HL-60 (cell line): ENCODE data around the gene ACVR1B.
A peak's percentile ranks its signal among the peaks of the same experiment; 100 is the strongest.

Experiments used
- DNase-seq, 2 experiments: peaks; one replicate each; pipeline ENCODE4 v3.0.0-alpha.2; 2010 to 2020; ENCODE audit warnings: low read depth in 1 of 2, low spot score in 1 of 2
- H3K27ac ChIP-seq: fragments of 250-450 bp; sonication (Bioruptor Pico); replicated peaks from 2 replicates; pipeline ENCODE4 v1.5.1; 2020; ENCODE audit warnings: mild to moderate bottlenecking, moderate library complexity
- H3K27me3 ChIP-seq: fragments of 250-450 bp; sonication (Bioruptor Pico); 2 replicates; pipeline ENCODE4 v1.5.1; 2021; ENCODE audit warnings: mild to moderate bottlenecking, moderate library complexity; ENCODE audit not compliant: insufficient read depth, poor library complexity, severe bottlenecking
- H3K4me3 ChIP-seq: replicated peaks from 2 replicates; pipeline ENCODE4 v1.5.1; 2011; ENCODE audit warnings: mild to moderate bottlenecking, control low read depth, low read length; ENCODE audit not compliant: insufficient read depth
- GABPA ChIP-seq: IDR thresholded peaks from 2 replicates; pipeline ENCODE4 v1.6.1; 2012; ENCODE audit warnings: low read depth
- POLR2AphosphoS5 ChIP-seq: IDR thresholded peaks from 2 replicates; pipeline ENCODE4 v1.6.1; 2012; ENCODE audit warnings: low read depth
- SPI1 ChIP-seq: IDR thresholded peaks from 2 replicates; pipeline ENCODE4 v1.6.1; 2012; ENCODE audit warnings: low read depth, mild to moderate bottlenecking, borderline replicate concordance
- TF ChIP-seq, protein P1 (sequence below): IDR thresholded peaks from 2 replicates; pipeline ENCODE4 v1.6.1; 2012; ENCODE audit warnings: low read depth; ENCODE audit not compliant: insufficient replicate concordance
- TF ChIP-seq, protein P2 (sequence below): IDR thresholded peaks from one replicate; pipeline ENCODE4 v1.5.1; 2011; ENCODE audit warnings: low read length, control low read depth, inconsistent platforms; ENCODE audit not compliant: insufficient read depth

The ACVR1B gene

DNA sequence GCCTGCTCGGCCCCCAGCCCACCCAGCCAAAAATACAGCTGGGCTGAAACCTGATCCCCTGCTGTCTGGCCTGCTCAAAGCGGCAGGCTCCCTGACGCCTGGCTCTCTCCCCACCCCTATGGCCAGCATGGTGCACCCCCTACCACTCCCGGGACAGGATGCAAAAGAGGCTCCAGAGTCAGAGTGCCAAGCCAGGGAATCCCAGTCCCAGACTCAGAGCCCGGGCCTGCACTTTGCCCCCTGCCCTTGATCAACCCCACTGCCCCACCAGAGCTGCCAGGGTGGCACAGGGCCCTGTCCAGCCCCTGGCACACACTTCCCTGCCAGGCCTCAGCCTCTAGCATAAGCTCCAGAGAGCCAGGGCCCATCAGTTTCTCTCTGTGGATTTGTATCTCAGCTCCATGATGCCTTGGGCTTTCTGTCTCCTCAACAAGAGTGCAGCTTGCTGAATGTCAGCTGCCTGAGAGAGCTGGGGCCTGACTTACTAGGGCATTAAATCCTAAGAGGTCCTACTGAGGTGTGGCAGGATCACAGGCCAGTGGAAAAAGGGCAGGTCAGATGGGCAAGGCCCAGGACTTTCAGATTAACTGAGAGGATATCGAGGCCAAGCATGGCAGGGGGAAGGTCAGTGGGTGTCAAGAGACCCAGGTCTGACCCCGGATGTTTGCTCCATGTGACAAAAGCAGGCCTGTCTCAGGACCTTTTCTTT is 30.3 kb upstream of the ACVR1B start:
- no peak overlapping the region for H3K4me3 ChIP-seq
- TF ChIP-seq GABPA (no peak), SPI1 (no peak), POLR2AphosphoS5 (no peak)
- TF ChIP-seq, protein P1, sequence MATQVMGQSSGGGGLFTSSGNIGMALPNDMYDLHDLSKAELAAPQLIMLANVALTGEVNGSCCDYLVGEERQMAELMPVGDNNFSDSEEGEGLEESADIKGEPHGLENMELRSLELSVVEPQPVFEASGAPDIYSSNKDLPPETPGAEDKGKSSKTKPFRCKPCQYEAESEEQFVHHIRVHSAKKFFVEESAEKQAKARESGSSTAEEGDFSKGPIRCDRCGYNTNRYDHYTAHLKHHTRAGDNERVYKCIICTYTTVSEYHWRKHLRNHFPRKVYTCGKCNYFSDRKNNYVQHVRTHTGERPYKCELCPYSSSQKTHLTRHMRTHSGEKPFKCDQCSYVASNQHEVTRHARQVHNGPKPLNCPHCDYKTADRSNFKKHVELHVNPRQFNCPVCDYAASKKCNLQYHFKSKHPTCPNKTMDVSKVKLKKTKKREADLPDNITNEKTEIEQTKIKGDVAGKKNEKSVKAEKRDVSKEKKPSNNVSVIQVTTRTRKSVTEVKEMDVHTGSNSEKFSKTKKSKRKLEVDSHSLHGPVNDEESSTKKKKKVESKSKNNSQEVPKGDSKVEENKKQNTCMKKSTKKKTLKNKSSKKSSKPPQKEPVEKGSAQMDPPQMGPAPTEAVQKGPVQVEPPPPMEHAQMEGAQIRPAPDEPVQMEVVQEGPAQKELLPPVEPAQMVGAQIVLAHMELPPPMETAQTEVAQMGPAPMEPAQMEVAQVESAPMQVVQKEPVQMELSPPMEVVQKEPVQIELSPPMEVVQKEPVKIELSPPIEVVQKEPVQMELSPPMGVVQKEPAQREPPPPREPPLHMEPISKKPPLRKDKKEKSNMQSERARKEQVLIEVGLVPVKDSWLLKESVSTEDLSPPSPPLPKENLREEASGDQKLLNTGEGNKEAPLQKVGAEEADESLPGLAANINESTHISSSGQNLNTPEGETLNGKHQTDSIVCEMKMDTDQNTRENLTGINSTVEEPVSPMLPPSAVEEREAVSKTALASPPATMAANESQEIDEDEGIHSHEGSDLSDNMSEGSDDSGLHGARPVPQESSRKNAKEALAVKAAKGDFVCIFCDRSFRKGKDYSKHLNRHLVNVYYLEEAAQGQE = no peak
- TF ChIP-seq, protein P2, sequence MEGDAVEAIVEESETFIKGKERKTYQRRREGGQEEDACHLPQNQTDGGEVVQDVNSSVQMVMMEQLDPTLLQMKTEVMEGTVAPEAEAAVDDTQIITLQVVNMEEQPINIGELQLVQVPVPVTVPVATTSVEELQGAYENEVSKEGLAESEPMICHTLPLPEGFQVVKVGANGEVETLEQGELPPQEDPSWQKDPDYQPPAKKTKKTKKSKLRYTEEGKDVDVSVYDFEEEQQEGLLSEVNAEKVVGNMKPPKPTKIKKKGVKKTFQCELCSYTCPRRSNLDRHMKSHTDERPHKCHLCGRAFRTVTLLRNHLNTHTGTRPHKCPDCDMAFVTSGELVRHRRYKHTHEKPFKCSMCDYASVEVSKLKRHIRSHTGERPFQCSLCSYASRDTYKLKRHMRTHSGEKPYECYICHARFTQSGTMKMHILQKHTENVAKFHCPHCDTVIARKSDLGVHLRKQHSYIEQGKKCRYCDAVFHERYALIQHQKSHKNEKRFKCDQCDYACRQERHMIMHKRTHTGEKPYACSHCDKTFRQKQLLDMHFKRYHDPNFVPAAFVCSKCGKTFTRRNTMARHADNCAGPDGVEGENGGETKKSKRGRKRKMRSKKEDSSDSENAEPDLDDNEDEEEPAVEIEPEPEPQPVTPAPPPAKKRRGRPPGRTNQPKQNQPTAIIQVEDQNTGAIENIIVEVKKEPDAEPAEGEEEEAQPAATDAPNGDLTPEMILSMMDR = no peak

DNA sequence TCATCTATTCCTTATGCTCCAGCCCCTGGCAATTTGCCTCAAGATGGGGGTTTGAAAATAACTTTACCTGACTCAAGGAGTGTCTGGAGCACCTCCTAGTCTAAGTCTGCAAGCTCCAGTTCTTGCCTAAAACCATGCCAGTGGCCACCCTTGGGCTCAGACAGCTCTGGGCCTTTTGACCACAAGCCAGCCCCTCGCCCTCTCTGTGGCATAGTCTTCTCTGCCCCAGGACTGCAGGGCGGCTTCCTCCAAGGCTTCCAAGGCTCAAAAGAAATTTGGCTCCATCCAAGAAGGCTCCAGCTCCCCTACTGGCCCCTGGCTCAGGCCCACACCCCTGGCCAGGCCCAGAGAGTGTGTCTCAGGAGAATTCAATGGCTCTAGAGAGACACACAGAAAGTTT is 29.4 kb upstream of the ACVR1B start:
- H3K4me3 ChIP-seq = no peak overlapping the region
- H3K27me3 ChIP-seq = no peaks in the 10 kb centered on the region
- H3K27ac ChIP-seq = no peak overlapping the region
- TF ChIP-seq, protein P2 = no peak
- TF ChIP-seq, protein P1 = no peak
- TF ChIP-seq SPI1 (no peak), POLR2AphosphoS5 (no peak), GABPA (no peak)
- no peak for DNase-seq

More for the DNA sequence above, 30.3 kb upstream of the ACVR1B start:
- Histone ChIP-seq H3K27ac (no peak overlapping the region), H3K27me3 (no peaks in the 10 kb centered on the region)
- no peak for DNase-seq

DNA sequence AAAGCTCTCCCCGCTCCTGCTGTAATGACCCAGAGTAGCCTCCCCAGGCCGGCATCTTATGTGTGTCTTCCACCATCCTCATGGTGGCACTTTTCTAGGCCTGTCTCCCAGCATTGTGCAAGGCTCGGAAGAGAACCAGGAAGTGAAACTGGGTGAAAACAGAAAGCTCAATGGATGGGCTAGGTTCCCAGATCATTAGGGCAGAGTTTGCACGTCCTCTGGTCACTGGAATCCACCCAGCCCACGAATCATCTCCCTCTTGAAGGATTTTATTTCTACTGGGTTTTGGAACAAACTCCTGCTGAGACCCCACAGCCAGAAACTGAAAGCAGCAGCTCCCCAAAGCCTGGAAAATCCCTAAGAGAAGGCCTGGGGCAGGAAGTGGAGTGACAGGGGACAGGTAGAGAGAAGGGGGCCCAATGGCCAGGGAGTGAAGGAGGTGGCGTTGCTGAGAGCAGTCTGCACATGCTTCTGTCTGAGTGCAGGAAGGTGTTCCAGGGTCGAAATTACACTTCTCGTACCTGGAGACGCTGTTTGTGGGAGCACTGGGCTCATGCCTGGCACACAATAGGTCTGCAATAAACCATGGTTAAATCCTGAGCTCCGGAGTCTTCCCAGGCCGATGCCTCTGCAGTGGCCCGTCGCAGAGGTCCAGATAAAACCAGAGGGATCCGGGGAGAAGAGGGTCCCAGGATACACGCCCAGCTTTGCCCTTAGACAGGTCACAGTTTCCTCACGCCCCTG is 28.6 kb upstream of the ACVR1B start:
- Histone ChIP-seq H3K27me3 (no peaks in the 10 kb centered on the region), H3K4me3 (no peak overlapping the region), H3K27ac (no peak overlapping the region)
- TF ChIP-seq SPI1 (no peak), POLR2AphosphoS5 (no peak)
- TF ChIP-seq, protein P2 = peak; percentile 0
- DNase-seq = peak; percentile 3 to 68
